PC-3 (cell line): ENCODE data around the gene ZEB1.

ENCODE experiments used
- EZH2 ChIP-seq: fragments of 300-600 bp; sonication (generic); IDR thresholded peaks from one replicate; pipeline ENCODE4 v1.6.1; 2017; ENCODE audit warnings: antibody characterized with exemption, mild to moderate bottlenecking, low read length; ENCODE audit not compliant: unreplicated experiment
- EZH2phosphoT487 ChIP-seq: fragments of 300-600 bp; sonication (generic); IDR thresholded peaks from 2 replicates; pipeline ENCODE4 v1.6.1; 2018; ENCODE audit warnings: mild to moderate bottlenecking, antibody characterized with exemption, low read length, borderline replicate concordance
- TF ChIP-seq, protein P1 (sequence below): fragments of 300-600 bp; sonication (generic); conservative IDR thresholded peaks from 2 replicates; pipeline ENCODE4 v1.5.1; 2017; ENCODE audit warnings: antibody characterized with exemption, low read depth, mild to moderate bottlenecking, low read length

- TF ChIP-seq, protein P1, sequence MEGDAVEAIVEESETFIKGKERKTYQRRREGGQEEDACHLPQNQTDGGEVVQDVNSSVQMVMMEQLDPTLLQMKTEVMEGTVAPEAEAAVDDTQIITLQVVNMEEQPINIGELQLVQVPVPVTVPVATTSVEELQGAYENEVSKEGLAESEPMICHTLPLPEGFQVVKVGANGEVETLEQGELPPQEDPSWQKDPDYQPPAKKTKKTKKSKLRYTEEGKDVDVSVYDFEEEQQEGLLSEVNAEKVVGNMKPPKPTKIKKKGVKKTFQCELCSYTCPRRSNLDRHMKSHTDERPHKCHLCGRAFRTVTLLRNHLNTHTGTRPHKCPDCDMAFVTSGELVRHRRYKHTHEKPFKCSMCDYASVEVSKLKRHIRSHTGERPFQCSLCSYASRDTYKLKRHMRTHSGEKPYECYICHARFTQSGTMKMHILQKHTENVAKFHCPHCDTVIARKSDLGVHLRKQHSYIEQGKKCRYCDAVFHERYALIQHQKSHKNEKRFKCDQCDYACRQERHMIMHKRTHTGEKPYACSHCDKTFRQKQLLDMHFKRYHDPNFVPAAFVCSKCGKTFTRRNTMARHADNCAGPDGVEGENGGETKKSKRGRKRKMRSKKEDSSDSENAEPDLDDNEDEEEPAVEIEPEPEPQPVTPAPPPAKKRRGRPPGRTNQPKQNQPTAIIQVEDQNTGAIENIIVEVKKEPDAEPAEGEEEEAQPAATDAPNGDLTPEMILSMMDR, result no peak
- TF ChIP-seq EZH2 (no peak), EZH2phosphoT487 (no peak)
Measured at GRCh38 chr10:31296754-31297153, 22.3 kb upstream of the ZEB1 start.
